Neuronal stem cell (in vitro differentiated cells): ENCODE data around the gene BIRC6.

Experiments
- DNase-seq: peaks from one replicate; pipeline ENCODE4 v3.0.0-alpha.2; 2013; ENCODE audit warnings: low spot score
- H2AFZ ChIP-seq: one replicate; pipeline ENCODE4 v1.6.1; 2013; ENCODE audit warnings: mild to moderate bottlenecking, low read length, inconsistent platforms
- H2AK5ac ChIP-seq: 2 replicates; pipeline ENCODE4 v1.6.1; 2013; ENCODE audit warnings: low read depth, mild to moderate bottlenecking, inconsistent platforms, low read length, moderate library complexity, mixed read lengths
- H2BK120ac ChIP-seq: 2 replicates; pipeline ENCODE4 v1.6.1; 2013; ENCODE audit warnings: low read depth, mild to moderate bottlenecking, inconsistent platforms, low read length, moderate library complexity, mixed read lengths
- H2BK12ac ChIP-seq: one replicate; pipeline ENCODE4 v1.6.1; 2013; ENCODE audit warnings: low read length, inconsistent platforms
- H2BK15ac ChIP-seq: 2 replicates; pipeline ENCODE4 v1.6.1; 2013; ENCODE audit warnings: mild to moderate bottlenecking, low read length, inconsistent platforms, mixed read lengths
- H2BK5ac ChIP-seq: one replicate; pipeline ENCODE4 v1.6.1; 2013; ENCODE audit warnings: inconsistent platforms, mild to moderate bottlenecking, low read length, moderate library complexity
- H3K14ac ChIP-seq: one replicate; pipeline ENCODE4 v1.6.1; 2013; ENCODE audit warnings: low read length, inconsistent platforms
- H3K18ac ChIP-seq: 2 replicates; pipeline ENCODE4 v1.6.1; 2013; ENCODE audit warnings: low read length, inconsistent platforms
- H3K23ac ChIP-seq: 2 replicates; pipeline ENCODE4 v1.6.1; 2013; ENCODE audit warnings: low read depth, mild to moderate bottlenecking, mixed read lengths, low read length, inconsistent platforms; ENCODE audit not compliant: poor library complexity
- H3K27ac ChIP-seq: replicated peaks from 3 replicates; pipeline ENCODE4 v1.5.1; 2013; ENCODE audit warnings: low read length, inconsistent platforms
- H3K27me3 ChIP-seq, 3 experiments: 2 replicates each; pipeline ENCODE4 v1.6.1; 2013; ENCODE audit warnings: low read length in 3 of 3, mild to moderate bottlenecking in 2 of 3, inconsistent platforms in 1 of 3, low read depth in 1 of 3, mixed read lengths in 1 of 3, moderate library complexity in 1 of 3; ENCODE audit not compliant: control insufficient read depth in 3 of 3, insufficient read depth in 3 of 3
- H3K36me3 ChIP-seq, 2 donors: replicated peaks in 1 of 2; 2 replicates each; pipeline ENCODE4 v1.6.1; 2013; ENCODE audit warnings: low read length in 2 of 2; ENCODE audit not compliant: control insufficient read depth in 2 of 2, insufficient read depth in 2 of 2
- H3K4ac ChIP-seq: 2 replicates; pipeline ENCODE4 v1.6.1; 2013; ENCODE audit warnings: inconsistent platforms, mild to moderate bottlenecking, low read length, moderate library complexity
- H3K4me1 ChIP-seq, 2 donors: 1 replicate in 1 of 2; 2 replicates in 1 of 2; pipeline ENCODE4 v1.6.1; 2013; ENCODE audit warnings: low read length in 2 of 2, low read depth in 1 of 2; ENCODE audit not compliant: control insufficient read depth in 2 of 2, insufficient read depth in 1 of 2
- H3K4me2 ChIP-seq: one replicate; pipeline ENCODE4 v1.6.1; 2013; ENCODE audit warnings: mild to moderate bottlenecking, low read length, inconsistent platforms; ENCODE audit not compliant: insufficient read depth, poor library complexity, severe bottlenecking
- H3K4me3 ChIP-seq, 2 donors: 2 replicates each; pipeline ENCODE4 v1.5.1; 2013; ENCODE audit warnings: low read length in 2 of 2, mild to moderate bottlenecking in 2 of 2, inconsistent platforms in 1 of 2, moderate library complexity in 1 of 2
- H3K79me1 ChIP-seq: one replicate; pipeline ENCODE4 v1.6.1; 2013; ENCODE audit warnings: low read depth, mild to moderate bottlenecking, inconsistent platforms, low read length, moderate library complexity
- H3K9ac ChIP-seq: one replicate; pipeline ENCODE4 v1.6.1; 2013; ENCODE audit warnings: mild to moderate bottlenecking, low read depth, low read length, inconsistent platforms; ENCODE audit not compliant: poor library complexity
- H3K9me3 ChIP-seq, 2 donors: replicated peaks in 1 of 2; 2 replicates each; pipeline versions ENCODE3 to v1.6.1; 2013; ENCODE audit warnings: low read length in 2 of 2, mild to moderate bottlenecking in 2 of 2, inconsistent platforms in 1 of 2, low read depth in 1 of 2, mixed read lengths in 1 of 2, moderate library complexity in 1 of 2; ENCODE audit not compliant: control insufficient read depth in 2 of 2, insufficient read depth in 1 of 2
- H4K8ac ChIP-seq: one replicate; pipeline ENCODE4 v1.6.1; 2013; ENCODE audit warnings: low read depth, mild to moderate bottlenecking, inconsistent platforms, low read length, moderate library complexity
- H4K91ac ChIP-seq: one replicate; pipeline ENCODE4 v1.6.1; 2013; ENCODE audit warnings: low read length, low read depth, mild to moderate bottlenecking, inconsistent platforms; ENCODE audit not compliant: poor library complexity
- WGBS, 2 donors: extraction: QIAGEN DNeasy Blood & Tissue Kit; methylation state at CpG; one replicate each; pipeline ENCODE4 v1.1.7; 2013; ENCODE audit warnings: missing lambda C conversion rate in 2 of 2, mixed read lengths in 1 of 2; ENCODE audit not compliant: insufficient read length in 2 of 2, insufficient replicate concordance in 1 of 2; ENCODE audit errors: extremely low coverage in 2 of 2; 5-methylcytosine and 5-hydroxymethylcytosine counted together

The BIRC6 gene

GRCh38 chr2:32482471-32482870, 125.6 kb downstream of the BIRC6 start:
- Histone ChIP-seq H3K14ac (no peak overlapping the region), H3K36me3 (peaks cover 8 to 99% of the 10 kb centered on the region in 2 donors), H3K4me2 (no peak overlapping the region), H3K27ac (no peak overlapping the region), H2BK15ac (no peak overlapping the region), H3K4me3 (no peak overlapping the region), H2BK120ac (no peak overlapping the region), H3K4me1 (no peaks in the 10 kb centered on the region), H3K23ac (no peak overlapping the region), H2AK5ac (no peak overlapping the region), H4K91ac (no peak overlapping the region), H3K4ac (no peak overlapping the region), H2AFZ (no peak overlapping the region), H4K8ac (no peak overlapping the region), H3K27me3 (no peaks in the 10 kb centered on the region), H3K9ac (no peak overlapping the region), H3K18ac (no peak overlapping the region), H3K9me3 (no peaks in the 10 kb centered on the region), H2BK5ac (no peak overlapping the region), H2BK12ac (no peak overlapping the region), H3K79me1 (peaks cover 1% of the 10 kb centered on the region)
- WGBS, 2 donors, result no CpG with 5 or more reads among the region's 4 CpGs
- DNase-seq, result no peak

GRCh38 chr2:32484937-32485336, 128.1 kb downstream of the BIRC6 start:
- no peaks in the 10 kb centered on the region for H3K4me1 ChIP-seq
- no peak overlapping the region for H2AFZ ChIP-seq
- H4K8ac ChIP-seq, result no peak overlapping the region
- no peak overlapping the region for H3K14ac ChIP-seq
- H3K79me1 ChIP-seq, result peaks cover 1% of the 10 kb centered on the region
- no peak overlapping the region for H2BK5ac ChIP-seq
- no peak overlapping the region for H3K4me3 ChIP-seq
- H3K27ac ChIP-seq, result no peak overlapping the region
- no peak overlapping the region for H3K9ac ChIP-seq
- no peak overlapping the region for H3K4me2 ChIP-seq
- no CpG with 5 or more reads among the region's 4 CpGs for WGBS, 2 donors
- H2BK120ac ChIP-seq, result no peak overlapping the region
- no peak overlapping the region for H3K18ac ChIP-seq
- H3K27me3 ChIP-seq, result no peaks in the 10 kb centered on the region
- H3K4ac ChIP-seq, result no peak overlapping the region
- no peak overlapping the region for H3K23ac ChIP-seq
- H2BK12ac ChIP-seq, result no peak overlapping the region
- no peaks in the 10 kb centered on the region for H3K9me3 ChIP-seq
- DNase-seq, result no peak
- H3K36me3 ChIP-seq, result peaks cover 8 to 98% of the 10 kb centered on the region in 2 donors
- no peak overlapping the region for H2AK5ac ChIP-seq
- H4K91ac ChIP-seq, result no peak overlapping the region
- H2BK15ac ChIP-seq, result no peak overlapping the region

- Histone ChIP-seq H2AFZ (no peak overlapping the region), H3K9ac (no peak overlapping the region), H3K79me1 (peaks cover 1% of the 10 kb centered on the region), H3K4me1 (no peaks in the 10 kb centered on the region), H2AK5ac (no peak overlapping the region), H3K27me3 (no peaks in the 10 kb centered on the region), H3K27ac (no peak overlapping the region), H3K4me3 (no peak overlapping the region), H3K14ac (no peak overlapping the region), H2BK5ac (no peak overlapping the region), H3K9me3 (no peaks in the 10 kb centered on the region), H4K91ac (no peak overlapping the region), H2BK12ac (no peak overlapping the region), H3K23ac (no peak overlapping the region), H3K4ac (no peak overlapping the region), H2BK120ac (no peak overlapping the region), H3K18ac (no peak overlapping the region), H3K4me2 (no peak overlapping the region), H3K36me3 (peaks cover 8 to 98% of the 10 kb centered on the region in 2 donors), H4K8ac (no peak overlapping the region), H2BK15ac (no peak overlapping the region)
- WGBS, 2 donors, result no CpG with 5 or more reads among the region's 3 CpGs
- no peak for DNase-seq
Measured at GRCh38 chr2:32485399-32485798, 128.6 kb downstream of the BIRC6 start.

- Histone ChIP-seq H3K18ac (no peak overlapping the region), H4K8ac (no peak overlapping the region), H3K9ac (no peak overlapping the region), H3K4me2 (no peak overlapping the region), H2BK15ac (no peak overlapping the region), H2BK120ac (no peak overlapping the region), H3K14ac (no peak overlapping the region), H2AFZ (no peak overlapping the region), H3K4me1 (no peaks in the 10 kb centered on the region), H3K9me3 (no peaks in the 10 kb centered on the region), H3K36me3 (peaks cover 6 to 97% of the 10 kb centered on the region in 2 donors), H4K91ac (no peak overlapping the region), H3K4me3 (no peak overlapping the region), H2AK5ac (no peak overlapping the region), H3K27me3 (no peaks in the 10 kb centered on the region), H3K23ac (no peak overlapping the region), H3K27ac (no peak overlapping the region), H3K79me1 (no peaks in the 10 kb centered on the region), H2BK5ac (no peak overlapping the region), H3K4ac (no peak overlapping the region), H2BK12ac (no peak overlapping the region)
- WGBS, 2 donors, result no CpG with 5 or more reads among the region's 2 CpGs
- no peak for DNase-seq
Measured at GRCh38 chr2:32489061-32489460, 132.2 kb downstream of the BIRC6 start.
